Subcutaneous abdominal adipose tissue (tissue), 5 donors: ENCODE measurements around the gene CDH12.

Experiments
- H3K27ac ChIP-seq: one replicate; pipeline ENCODE4 v1.7.0; 2013; ENCODE audit warnings: low read depth, mild to moderate bottlenecking, inconsistent platforms, low read length, moderate library complexity
- H3K27me3 ChIP-seq, 5 donors: one replicate each; pipeline ENCODE4 v1.7.0; 2013; ENCODE audit warnings: low read length in 5 of 5, inconsistent platforms in 1 of 5; ENCODE audit not compliant: control insufficient read depth in 5 of 5, insufficient read depth in 4 of 5
- H3K36me3 ChIP-seq, 5 donors: one replicate each; pipeline ENCODE4 v1.7.0; 2013; ENCODE audit warnings: low read length in 5 of 5; ENCODE audit not compliant: control insufficient read depth in 5 of 5, insufficient read depth in 5 of 5
- H3K4me1 ChIP-seq, 5 donors: one replicate each; pipeline ENCODE4 v1.7.0; 2013; ENCODE audit warnings: low read length in 5 of 5, mild to moderate bottlenecking in 3 of 5, moderate library complexity in 1 of 5; ENCODE audit not compliant: control insufficient read depth in 5 of 5, insufficient read depth in 5 of 5
- H3K4me3 ChIP-seq, 5 donors: one replicate each; pipeline ENCODE4 v1.7.0; 2013; ENCODE audit warnings: low read length in 5 of 5, low read depth in 1 of 5
- H3K9ac ChIP-seq, 5 donors: one replicate each; pipeline ENCODE4 v1.7.0; 2013; ENCODE audit warnings: low read length in 5 of 5, mild to moderate bottlenecking in 4 of 5, moderate library complexity in 3 of 5
- H3K9me3 ChIP-seq, 5 donors: one replicate each; pipeline ENCODE4 v1.7.0; 2013; ENCODE audit warnings: low read length in 5 of 5; ENCODE audit not compliant: control insufficient read depth in 5 of 5
- donor health status: healthy.
- donor health status: healthy.
- donor health status: healthy.
- donor health status: healthy.
- donor health status: healthy.

The CDH12 gene

DNA sequence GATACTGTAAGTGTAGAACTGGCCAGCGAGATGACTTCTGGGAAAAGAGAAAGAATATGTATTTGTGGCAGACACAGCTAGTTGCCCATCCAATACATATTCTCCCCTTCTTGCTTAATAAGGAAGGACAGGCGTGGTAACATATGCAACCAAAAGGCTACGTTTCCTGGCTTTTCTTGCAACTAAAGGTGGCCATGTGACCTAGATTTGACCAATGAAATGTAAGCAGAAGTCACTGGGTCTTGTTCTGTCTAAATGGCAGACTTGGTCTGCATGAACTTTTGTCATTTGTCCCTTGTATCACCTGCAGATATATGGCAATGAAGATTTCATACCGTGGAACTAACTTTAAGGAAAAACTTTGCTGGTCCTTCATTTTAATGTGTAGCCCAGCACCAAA, 183.8 kb downstream of the CDH12 start:
- H3K9ac ChIP-seq = no peak overlapping the region
- no peak overlapping the region for H3K27ac ChIP-seq
- H3K4me1 ChIP-seq = peaks cover 0 to 8% (median 0%) of the 10 kb centered on the region in 5 donors
- H3K36me3 ChIP-seq = no peaks in the 10 kb centered on the region
- H3K4me3 ChIP-seq = no peak overlapping the region
- H3K27me3 ChIP-seq = no peaks in the 10 kb centered on the region
- H3K9me3 ChIP-seq = no peaks in the 10 kb centered on the region

- no peaks in the 10 kb centered on the region for H3K27me3 ChIP-seq
- H3K4me1 ChIP-seq = peaks cover 0 to 7% (median 0%) of the 10 kb centered on the region in 5 donors
- no peak overlapping the region for H3K4me3 ChIP-seq
- no peaks in the 10 kb centered on the region for H3K36me3 ChIP-seq
- H3K9ac ChIP-seq = no peak overlapping the region
- no peaks in the 10 kb centered on the region for H3K9me3 ChIP-seq
- H3K27ac ChIP-seq = no peak overlapping the region
Measured at GRCh38 chr5:22665801-22666200, 187.3 kb downstream of the CDH12 start.

DNA sequence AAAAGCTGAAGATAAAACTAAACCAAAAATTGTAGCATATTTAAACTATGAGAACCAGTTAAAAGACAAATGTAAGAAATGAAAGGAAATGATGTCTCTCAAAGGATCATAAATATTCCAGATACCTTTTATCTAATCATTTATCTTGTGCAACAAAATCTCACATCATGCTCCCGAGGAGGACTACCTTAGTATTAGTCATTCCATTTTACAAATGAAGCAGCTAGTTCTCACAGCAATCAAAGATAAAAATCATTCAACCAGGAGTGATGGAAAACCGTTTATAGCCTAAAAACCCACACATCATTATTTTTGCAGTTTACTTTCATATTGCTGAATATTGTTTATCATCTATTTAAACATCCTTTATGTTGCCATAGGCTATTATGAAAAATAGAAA, 190.0 kb downstream of the CDH12 start:
- Histone ChIP-seq H3K36me3 (no peaks in the 10 kb centered on the region), H3K4me1 (peaks cover 0 to 7% (median 0%) of the 10 kb centered on the region in 5 donors), H3K27ac (no peak overlapping the region), H3K4me3 (no peak overlapping the region), H3K27me3 (no peaks in the 10 kb centered on the region), H3K9ac (no peak overlapping the region), H3K9me3 (no peaks in the 10 kb centered on the region)

- H3K36me3 ChIP-seq = no peaks in the 10 kb centered on the region
- no peak overlapping the region for H3K4me3 ChIP-seq
- no peak overlapping the region for H3K27ac ChIP-seq
- no peaks in the 10 kb centered on the region for H3K9me3 ChIP-seq
- no peaks in the 10 kb centered on the region for H3K27me3 ChIP-seq
- H3K4me1 ChIP-seq = peaks cover 0 to 7% (median 0%) of the 10 kb centered on the region in 5 donors
- H3K9ac ChIP-seq = no peak overlapping the region
Measured at GRCh38 chr5:22662391-22662790, 190.8 kb downstream of the CDH12 start.

DNA sequence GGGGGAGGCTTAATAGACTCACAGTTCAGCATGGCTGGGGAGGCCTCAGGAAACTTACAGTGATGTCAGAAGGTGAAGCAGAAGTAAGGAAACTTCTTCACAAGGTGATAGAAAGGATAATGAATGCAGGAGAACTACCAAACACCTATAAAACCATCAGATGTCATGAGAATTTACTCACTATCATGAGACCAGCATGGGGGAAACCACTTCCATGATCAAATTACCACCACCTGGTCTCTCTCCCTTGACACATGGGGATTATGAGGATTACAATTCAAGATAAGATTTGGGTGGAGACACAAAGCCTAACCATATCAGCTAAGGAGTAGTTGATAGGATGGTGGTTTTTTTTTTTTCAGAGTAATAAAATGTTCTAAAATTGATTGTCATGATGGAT, 201.8 kb downstream of the CDH12 start:
- Histone ChIP-seq H3K4me1 (no peaks in the 10 kb centered on the region), H3K4me3 (no peak overlapping the region), H3K27me3 (no peaks in the 10 kb centered on the region), H3K36me3 (no peaks in the 10 kb centered on the region), H3K9ac (no peak overlapping the region), H3K9me3 (no peaks in the 10 kb centered on the region), H3K27ac (no peak overlapping the region)

DNA sequence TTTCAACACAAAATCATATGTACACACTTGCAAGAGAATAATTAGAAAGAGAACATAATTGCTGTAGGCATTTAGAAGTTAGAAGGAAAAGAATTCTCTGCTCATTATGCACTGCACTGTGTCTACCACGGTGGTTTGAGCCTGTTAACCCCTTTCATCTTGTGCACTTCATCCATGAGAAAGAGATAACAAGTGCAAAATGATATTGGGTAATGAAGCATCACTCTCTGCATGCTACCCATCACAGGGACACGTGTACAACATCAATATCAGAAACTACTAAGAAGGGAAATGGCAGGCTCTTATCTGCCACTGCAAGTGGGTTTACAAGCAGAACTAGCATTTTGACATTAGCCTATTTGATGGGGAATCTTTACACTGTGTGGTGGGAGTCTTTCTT, 202.6 kb downstream of the CDH12 start:
- H3K36me3 ChIP-seq = no peaks in the 10 kb centered on the region
- no peak overlapping the region for H3K9ac ChIP-seq
- H3K4me1 ChIP-seq = no peaks in the 10 kb centered on the region
- no peak overlapping the region for H3K27ac ChIP-seq
- no peaks in the 10 kb centered on the region for H3K9me3 ChIP-seq
- no peak overlapping the region for H3K4me3 ChIP-seq
- no peaks in the 10 kb centered on the region for H3K27me3 ChIP-seq

GRCh38 chr5:22649074-22649473, 204.1 kb downstream of the CDH12 start:
- H3K9me3 ChIP-seq = no peaks in the 10 kb centered on the region
- no peak overlapping the region for H3K4me3 ChIP-seq
- H3K27ac ChIP-seq = no peak overlapping the region
- peaks cover 0 to 2% (median under 1%) of the 10 kb centered on the region in 5 donors for H3K4me1 ChIP-seq
- H3K27me3 ChIP-seq = no peaks in the 10 kb centered on the region
- no peaks in the 10 kb centered on the region for H3K36me3 ChIP-seq
- no peak overlapping the region for H3K9ac ChIP-seq

DNA sequence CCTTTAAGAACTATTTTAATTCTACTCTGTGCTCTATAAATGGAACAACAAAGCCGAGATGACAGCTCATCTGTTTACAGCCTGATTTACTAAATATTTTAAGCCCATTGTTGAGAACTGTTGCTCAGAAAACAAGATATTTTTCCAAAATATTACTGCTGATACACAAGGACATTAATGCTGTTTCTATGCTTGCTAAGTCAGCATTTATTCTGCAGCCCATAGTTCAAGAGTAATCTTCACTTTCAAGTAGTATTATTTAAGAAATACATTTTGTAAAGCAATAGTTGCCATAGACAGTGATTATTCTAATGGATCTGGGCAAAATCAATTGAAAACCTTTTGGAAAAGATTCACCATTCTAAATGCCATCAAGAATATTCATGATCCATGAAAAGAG, 208.3 kb downstream of the CDH12 start:
- no peak overlapping the region for H3K4me3 ChIP-seq
- no peaks in the 10 kb centered on the region for H3K36me3 ChIP-seq
- H3K27ac ChIP-seq = no peak overlapping the region
- H3K27me3 ChIP-seq = no peaks in the 10 kb centered on the region
- H3K4me1 ChIP-seq = peaks cover 0 to 12% (median 3%) of the 10 kb centered on the region in 5 donors
- no peak overlapping the region for H3K9ac ChIP-seq
- no peaks in the 10 kb centered on the region for H3K9me3 ChIP-seq

- H3K9me3 ChIP-seq = no peaks in the 10 kb centered on the region
- no peaks in the 10 kb centered on the region for H3K36me3 ChIP-seq
- no peaks in the 10 kb centered on the region for H3K27me3 ChIP-seq
- H3K27ac ChIP-seq = no peak overlapping the region
- H3K4me1 ChIP-seq = peaks cover 0 to 12% (median 3%) of the 10 kb centered on the region in 5 donors
- no peak overlapping the region for H3K9ac ChIP-seq
- H3K4me3 ChIP-seq = no peak overlapping the region
Measured at GRCh38 chr5:22643356-22643755, 209.8 kb downstream of the CDH12 start.

DNA sequence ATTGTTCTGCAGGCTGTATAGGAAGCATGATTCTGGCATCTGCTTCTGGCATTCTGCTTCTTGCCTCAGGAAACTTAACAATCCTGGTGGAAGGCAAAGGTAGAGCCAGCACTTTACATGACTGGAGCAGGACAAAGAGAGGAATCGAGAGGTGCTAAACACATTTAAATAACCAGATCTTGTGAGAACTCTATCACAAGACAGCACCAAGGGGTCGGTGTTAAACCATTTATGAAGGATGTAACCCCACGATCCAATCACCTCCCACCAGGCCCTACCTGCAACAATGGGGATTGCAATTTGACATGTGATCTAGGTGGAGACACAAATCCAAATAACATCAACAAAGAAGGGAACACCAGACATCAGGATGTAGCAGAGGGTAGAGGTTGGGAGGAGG, 221.5 kb downstream of the CDH12 start:
- H3K4me3 ChIP-seq = no peak overlapping the region
- H3K9me3 ChIP-seq = no peaks in the 10 kb centered on the region
- no peaks in the 10 kb centered on the region for H3K27me3 ChIP-seq
- no peaks in the 10 kb centered on the region for H3K4me1 ChIP-seq
- H3K27ac ChIP-seq = no peak overlapping the region
- no peak overlapping the region for H3K9ac ChIP-seq
- H3K36me3 ChIP-seq = no peaks in the 10 kb centered on the region

DNA sequence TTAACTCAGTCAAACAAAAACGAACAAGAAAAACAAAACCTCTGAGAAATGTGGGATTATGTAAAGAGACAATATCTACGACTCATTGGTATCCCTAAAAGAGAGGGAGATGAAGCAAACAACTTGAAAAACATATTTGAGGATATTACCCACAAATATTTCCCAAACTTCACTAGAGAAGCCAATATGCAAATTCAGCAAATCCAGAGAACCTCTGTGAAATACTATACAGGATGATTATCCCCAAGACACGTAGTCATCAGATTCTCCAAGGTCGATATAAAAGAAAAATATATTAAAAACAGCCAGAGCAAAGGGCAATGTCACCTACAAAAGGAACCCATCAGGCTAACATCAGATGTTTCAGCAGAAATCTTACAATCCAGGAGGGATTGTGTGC, 226.1 kb downstream of the CDH12 start:
- Histone ChIP-seq H3K27ac (no peak overlapping the region), H3K4me3 (no peak overlapping the region), H3K4me1 (no peaks in the 10 kb centered on the region), H3K9me3 (peaks cover 0 to 9% (median 3%) of the 10 kb centered on the region in 5 donors), H3K27me3 (no peaks in the 10 kb centered on the region), H3K36me3 (no peaks in the 10 kb centered on the region), H3K9ac (no peak overlapping the region)
